ENCODE results near the gene TERT. TPM values are rescaled to one million over a fixed set of nuclear protein-coding genes. Genes with fewer than 3 reads are reported as not detected.
A peak's percentile ranks its signal among the peaks of the same experiment; 100 is the strongest.
"Not testable (repeated sequence)": the region's sequence is repeated elsewhere in the genome, so short reads cannot be mapped to it uniquely, and the experiment has no call there.

Gene TERT
- total RNA-seq, 2 donors from 2014 or later, result 0.14 TPM; not detected in 1

DNA sequence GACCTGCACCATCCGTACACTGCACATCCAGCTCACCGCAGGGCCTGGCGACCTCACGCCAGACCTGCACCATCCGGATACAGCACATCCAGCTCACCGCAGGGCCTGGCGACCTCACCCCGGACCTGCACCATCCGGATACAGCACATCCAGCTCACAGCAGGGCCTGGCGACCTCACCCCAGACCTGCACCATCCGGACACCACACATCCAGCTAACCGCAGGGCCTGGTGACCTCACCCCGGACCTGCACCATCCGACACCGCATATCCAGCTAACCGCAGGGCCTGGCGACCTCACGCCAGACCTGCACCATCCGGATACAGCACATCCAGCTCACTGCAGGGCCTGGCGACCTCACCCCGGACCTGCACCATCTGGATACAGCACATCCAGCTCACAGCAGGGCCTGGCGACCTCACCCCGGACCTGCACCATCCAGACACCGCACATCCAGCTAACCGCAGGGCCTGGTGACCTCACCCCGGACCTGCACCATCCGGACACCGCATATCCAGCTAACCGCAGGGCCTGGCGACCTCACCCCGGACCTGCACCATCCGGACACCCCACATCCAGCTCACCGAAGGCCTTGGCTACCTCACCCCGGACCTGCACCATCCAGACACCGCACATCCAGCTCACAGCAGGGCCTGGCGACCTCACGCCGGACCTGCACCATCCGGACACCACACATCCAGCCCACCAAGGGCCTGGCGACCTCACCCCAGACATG is 11.7 kb downstream of the TERT start:
- intact Hi-C loops (cut with DNase I), result not testable (repeated sequence)
- peak; percentile 11 for DNase-seq (ENCODE audit: low spot score)

DNA sequence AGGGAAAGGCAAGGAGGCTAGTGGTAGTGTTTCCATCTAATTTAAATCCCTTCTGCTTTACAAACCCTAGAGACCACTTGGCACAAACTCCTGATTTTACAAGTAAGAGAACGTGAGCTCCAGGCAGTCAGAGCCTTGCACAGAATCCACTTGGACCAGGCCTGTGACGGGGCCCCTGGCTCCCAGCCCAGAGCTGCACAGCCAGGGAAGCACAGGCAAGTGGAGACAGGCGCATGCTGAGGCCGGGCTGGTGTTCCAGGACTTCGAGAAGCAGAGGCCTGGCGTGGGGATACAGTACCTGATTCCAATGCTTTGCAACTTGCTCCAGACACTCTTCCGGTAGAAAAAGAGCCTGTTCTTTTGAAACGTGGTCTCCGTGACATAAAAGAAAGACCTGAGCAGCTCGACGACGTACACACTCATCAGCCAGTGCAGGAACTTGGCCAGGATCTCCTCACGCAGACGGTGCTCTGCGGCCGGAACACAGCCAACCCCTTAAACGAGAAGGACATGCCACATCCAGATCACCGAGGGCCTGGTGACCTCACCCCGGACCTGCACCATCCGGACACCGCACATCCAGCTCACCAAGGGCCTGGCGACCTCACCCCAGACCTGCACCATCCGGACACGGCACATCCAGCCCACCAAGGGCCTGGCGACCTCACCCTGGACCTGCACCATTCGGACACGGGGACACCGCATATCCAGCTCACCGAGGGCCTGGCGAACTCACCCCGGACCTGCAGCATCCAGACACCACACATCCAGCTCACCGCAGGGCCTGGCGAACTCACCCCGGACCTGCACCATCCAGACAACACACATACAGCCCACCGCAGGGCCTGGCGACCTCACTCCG is 12.5 kb downstream of the TERT start:
- intact Hi-C loops (cut with DNase I), result no loop called here
- DNase-seq (ENCODE audit: low spot score), result peak; percentile 66

DNA sequence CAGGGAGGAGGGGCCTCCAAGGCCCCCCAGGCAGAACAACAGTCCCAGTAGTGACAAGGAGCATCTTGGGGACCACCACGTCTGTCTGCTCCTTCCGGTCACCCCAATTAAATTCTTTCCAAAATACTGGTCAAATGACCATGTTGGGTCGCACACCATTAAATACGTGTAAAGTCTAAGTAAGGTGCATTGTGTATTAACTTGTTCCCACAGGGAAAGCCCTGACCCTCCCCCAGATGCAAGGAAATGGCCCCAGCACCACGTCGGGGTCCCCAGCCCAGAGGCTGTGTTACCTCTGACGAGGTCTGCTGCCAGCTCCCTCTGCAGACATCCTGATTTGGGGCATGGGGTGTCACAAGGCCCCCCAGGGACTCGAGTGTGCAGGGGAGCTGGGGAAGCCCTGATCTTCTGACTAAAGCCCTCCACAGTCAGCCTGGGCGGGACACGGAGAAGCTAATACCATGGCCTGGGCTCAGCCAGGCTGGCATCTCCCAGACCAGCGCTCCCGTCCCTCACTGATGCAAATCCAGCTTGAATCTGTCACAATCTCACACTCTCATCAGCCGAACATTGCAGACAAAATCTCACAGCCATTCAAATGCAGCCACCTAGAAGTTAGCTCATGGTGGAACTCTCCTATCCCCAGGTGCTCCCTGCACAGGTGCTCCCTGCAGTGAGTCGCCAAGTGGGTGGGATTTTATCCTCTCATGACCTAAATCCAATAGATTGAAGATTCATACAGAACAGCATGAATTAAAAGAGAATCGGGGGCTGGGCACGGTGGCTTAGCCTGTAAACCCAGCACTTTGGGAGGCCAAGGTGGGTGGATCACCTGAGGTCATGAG is 13.6 kb downstream of the TERT start:
- peak; percentile 69 for DNase-seq (ENCODE audit: low spot score)
- intact Hi-C loops (cut with DNase I), result no loop called here

DNA sequence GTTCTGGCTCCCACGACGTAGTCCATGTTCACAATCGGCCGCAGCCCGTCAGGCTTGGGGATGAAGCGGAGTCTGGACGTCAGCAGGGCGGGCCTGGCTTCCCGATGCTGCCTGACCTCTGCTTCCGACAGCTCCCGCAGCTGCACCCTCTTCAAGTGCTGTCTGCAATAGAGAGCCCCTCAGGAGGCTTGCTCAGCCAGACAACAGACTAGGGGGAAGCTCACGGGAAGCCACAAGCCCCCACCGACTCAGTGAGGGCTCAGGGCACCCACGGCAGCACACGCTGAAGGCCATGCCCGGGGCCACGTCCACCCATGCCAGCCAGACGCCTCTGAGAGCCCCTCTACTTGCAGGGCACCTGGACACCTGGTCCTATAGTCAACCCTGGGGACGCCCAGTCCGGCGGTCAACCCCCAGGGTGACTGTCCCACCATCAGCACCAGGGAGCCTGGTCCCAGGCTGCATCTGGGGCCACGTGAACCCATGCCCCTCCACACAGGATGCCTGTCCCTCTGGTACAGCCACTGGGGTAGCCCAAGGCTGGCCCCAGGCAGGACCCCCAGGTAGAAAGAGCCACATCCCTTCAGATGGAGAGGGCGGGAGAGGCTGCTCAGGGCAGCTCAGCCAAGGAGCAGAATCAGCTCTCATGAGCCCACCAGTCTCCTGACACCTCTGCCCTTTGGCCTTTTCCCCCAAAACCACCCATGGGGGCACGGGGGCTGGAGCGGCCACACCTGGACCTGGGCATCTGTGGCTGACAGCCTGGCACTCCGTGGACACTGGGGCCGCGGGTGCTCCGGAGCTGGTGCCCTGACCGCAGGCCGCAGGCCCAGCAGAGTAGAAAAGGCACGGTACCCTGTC is 14.5 kb downstream of the TERT start:
- peak; percentile 58 for DNase-seq (ENCODE audit: low spot score)
- intact Hi-C loops (cut with DNase I), result no loop called here

DNA sequence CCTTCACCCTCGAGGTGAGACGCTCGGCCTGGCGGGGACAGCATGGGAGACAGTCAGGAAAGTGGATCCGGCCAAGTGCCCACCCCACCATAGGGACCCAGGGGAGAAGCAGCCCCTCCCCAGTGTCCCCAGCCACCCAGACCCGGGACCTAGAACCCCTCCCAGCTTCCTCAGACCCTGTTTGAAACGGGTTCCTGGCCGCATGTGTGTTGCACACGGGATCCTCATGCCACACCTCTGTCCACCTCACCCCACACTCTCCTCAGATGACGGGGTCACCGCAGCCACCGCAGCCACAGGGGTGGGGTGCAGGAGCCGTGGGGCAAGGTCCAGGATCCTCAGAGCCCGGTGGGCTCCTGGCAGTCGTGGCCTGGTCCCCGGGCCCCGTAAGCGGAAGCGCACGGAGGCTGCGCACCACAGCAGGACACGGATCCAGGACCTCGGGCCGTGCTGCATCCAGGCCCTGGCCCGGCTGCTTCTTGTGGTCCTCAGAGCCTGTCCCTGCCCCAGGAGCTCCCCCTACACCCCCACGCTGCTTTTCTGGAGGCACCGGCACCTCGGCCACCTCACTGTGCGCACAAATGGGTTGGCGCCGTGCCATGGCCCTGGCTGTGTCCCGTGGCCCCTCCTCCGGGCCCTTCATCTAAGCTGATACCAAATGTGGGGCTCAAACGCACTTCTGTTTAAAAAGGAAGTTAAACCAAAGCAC is 15.3 kb downstream of the TERT start:
- intact Hi-C loops (cut with DNase I), result no loop called here
- peak; percentile 71 for DNase-seq (ENCODE audit: low spot score)

DNA sequence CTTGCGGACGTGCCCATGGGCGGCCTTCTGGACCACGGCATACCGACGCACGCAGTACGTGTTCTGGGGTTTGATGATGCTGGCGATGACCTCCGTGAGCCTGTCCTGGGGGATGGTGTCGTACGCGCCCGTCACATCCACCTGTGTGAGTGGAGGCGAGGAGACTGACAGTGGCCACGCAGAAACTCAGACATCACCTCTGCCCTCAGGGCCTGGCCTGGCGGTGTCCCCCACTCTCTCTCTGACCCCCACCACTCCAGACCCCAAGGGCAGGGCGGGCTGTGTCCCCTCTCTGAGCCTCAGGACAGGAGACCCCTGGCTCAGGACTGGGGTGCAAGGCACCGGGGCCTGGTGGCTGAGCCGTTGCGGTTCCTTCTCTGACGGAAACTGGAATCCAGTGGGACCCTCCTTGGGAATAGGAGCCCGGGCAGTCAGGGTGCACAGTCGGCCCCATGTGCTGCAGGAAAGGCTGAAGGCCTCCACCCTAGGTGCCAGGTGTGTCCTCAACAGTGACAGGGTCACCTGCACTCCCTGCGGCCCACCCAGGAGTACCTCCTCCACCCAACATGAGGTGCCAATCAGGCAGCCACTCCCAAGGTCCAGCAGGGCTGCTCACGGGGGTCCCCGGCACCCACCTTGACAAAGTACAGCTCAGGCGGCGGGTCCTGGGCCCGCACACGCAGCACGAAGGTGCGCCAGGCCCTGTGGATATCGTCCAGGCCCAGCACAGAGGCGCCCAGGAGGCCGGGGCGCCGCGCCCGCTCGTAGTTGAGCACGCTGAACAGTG is 16.0 kb downstream of the TERT start:
- intact Hi-C loops (cut with DNase I), result no loop called here
- DNase-seq (ENCODE audit: low spot score), result peak; percentile 81

DNA sequence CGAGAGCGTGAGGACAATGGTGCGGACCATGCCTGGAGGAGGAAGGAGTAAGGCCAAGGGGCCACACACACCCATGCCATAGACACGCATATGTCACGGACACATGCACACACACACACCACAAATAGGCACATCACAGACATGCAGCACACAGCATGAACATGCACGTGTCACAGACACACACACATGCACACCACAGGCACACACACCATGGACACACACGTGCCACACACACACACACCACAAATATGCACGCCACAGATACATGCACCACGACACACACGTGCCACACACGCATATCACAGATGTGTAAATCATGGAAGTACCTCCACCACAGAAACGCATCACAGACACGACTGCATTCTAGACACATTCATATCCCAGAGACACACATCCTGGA is 16.7 kb downstream of the TERT start:
- intact Hi-C loops (cut with DNase I), result no loop called here
- DNase-seq (ENCODE audit: low spot score), result no peak

DNA sequence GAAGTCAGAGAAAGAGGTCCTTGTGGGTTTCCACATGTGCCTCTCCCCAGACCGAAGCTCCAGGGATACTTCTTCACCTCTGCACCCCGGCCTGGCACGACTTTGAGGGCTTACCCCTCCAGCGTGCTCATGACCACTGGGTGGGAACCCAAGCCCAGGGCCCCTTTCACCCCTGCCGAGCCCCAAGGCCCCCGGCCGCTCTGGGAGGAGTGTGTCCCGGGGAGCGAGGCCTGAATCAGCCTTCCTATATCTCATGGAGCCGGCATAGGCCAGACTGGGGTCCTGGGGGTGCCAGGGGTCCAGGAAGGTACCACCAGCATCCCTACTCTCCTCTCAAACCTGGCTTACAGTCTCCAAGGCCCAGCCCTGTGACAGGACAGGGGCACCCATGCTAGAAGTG is 17.1 kb downstream of the TERT start:
- no peak for DNase-seq (ENCODE audit: low spot score)
- intact Hi-C loops (cut with DNase I), result no loop called here

DNA sequence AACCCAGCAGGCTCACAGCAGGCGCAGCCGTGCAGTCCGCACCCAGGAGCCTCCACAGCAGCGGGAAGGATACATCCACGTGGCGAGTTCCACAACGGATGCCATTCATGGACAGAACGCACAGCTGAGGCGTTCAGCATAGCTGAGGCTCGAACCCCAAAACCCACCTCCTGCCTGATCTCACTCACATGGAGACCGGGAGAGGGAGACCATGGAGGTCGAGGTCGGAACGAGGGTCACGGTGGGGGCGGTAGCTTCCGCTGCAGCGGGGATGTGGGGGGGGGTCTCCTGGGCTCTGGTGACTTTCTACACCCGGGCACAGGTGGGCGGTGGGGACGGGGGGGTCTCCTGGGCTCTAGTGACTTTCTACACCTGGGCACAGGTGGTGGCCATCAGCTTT is 17.5 kb downstream of the TERT start:
- intact Hi-C loops (cut with DNase I), result no loop called here
- DNase-seq (ENCODE audit: low spot score), result no peak

DNA sequence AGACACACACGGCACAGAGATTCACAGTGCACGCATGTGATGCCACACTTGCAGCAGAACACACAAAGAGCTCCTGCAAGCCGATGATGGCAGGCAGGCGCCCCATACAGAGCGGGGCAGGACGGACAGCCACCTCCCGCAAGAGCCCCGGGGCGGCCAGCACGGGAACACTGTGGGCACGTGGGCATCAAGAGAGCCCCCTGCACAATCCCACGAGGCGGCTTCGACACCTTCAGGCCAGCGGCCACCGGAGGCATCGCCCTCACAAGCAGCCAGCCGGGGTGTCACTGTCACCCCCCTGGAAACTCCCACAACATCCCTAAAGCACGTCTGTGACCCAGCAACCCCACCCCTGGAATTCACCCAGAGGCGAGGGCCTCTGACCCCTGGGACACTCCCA is 17.9 kb downstream of the TERT start:
- intact Hi-C loops (cut with DNase I), result no loop called here
- DNase-seq (ENCODE audit: low spot score), result no peak

DNA sequence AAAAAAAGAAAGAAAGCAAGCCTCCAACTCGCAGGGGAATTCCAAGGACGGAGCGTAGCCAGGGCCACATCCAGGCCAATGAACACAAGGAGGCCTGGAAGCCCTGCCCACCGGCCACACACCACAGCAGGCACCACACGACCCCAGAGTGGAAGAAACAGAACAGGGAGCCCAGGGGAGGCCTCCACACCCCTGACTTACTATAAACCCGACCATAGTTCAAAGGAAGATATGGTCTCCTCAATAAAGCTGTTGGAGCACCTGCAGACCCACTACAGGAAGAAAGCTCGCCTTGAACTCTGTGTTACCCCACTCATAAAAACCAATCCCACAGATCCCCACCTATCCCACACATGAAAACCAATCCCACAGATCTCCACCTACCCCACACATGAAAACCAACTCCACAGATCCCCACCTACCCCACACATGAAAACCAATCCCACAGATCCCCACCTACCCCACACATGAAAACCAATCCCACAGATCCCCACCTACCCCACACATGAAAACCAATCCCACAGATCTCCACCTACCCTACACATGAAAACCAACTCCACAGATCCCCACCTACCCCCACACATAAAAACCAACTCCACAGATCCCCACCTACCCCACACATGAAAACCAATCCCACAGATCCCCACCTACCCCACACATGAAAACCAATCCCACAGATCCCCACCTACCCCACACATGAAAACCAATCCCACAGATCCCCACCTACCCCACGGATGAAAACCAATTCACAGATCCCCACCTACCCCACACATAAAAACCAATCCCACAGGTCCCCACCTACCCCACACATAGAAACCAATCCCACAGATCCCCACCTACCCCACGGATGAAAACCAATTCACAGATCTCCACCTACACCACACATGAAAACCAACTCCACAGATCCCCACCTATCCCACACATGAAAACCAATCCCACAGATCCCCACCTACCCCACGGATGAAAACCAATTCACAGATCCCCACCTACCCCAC is 19.2 kb downstream of the TERT start:
- DNase-seq (ENCODE audit: low spot score); intact Hi-C loops (cut with DNase I): not testable (repeated sequence)

DNA sequence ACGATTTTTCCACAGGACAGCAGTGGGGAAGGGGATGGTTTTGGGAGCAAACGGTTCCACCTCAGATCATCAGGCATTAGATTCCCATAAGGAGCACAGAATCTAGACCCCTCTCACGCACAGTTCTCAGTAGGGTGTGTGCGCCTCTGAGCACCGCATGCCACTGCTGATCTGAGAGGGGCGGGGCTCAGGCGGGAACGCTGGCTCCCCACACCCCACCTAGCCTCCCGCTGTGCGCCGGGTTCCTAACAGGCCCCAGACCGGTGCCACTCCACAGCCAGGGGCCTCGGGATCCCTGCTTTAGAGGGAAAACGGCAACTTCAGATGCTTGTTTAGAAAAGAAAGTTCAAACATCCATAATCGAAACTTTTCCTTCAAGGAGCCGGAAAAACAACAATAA is 20.4 kb downstream of the TERT start:
- DNase-seq (ENCODE audit: low spot score), result no peak
- intact Hi-C loops (cut with DNase I), result no loop called here

DNA sequence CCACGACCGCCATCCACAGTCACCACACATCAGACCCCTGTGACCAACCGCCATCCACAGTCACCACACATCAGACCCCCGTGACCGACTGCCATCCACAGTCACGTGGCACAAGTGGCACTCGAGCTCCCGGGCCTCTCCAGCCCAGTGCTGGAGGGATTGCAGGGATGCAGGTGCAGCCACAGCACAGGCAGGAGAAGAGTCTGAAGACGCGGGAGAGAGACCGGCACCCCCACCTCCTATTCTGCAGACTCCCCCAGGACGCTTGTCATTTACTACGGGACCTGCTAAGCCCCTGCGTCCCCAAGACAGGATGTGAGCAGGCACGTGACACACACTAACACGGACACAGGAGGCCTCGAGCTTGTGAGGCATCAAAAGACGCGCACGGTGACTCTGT is 21.1 kb downstream of the TERT start:
- no peak for DNase-seq (ENCODE audit: low spot score)

DNA sequence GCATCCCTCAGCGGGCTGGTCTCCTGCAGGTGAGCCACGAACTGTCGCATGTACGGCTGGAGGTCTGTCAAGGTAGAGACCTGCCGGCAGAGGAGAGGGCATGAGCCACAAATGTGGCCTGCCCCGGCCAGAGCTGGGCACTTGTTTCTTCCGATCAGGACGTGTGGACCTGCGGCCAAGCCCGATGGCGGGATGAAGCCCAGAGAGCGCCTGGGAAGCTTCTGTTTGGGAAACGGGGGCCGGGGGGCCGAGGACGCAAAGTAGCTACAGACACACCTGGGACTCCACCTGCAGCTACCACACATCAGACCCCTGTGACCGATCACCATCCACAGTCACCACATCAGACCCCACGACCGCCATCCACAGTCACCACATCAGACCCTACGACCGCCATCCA is 22.7 kb downstream of the TERT start:
- DNase-seq (ENCODE audit: low spot score), result no peak
- intact Hi-C loops (cut with DNase I), result no loop called here

More for the DNA sequence above, 21.1 kb downstream of the TERT start:
- intact Hi-C loops (cut with DNase I), result no loop called here

DNA sequence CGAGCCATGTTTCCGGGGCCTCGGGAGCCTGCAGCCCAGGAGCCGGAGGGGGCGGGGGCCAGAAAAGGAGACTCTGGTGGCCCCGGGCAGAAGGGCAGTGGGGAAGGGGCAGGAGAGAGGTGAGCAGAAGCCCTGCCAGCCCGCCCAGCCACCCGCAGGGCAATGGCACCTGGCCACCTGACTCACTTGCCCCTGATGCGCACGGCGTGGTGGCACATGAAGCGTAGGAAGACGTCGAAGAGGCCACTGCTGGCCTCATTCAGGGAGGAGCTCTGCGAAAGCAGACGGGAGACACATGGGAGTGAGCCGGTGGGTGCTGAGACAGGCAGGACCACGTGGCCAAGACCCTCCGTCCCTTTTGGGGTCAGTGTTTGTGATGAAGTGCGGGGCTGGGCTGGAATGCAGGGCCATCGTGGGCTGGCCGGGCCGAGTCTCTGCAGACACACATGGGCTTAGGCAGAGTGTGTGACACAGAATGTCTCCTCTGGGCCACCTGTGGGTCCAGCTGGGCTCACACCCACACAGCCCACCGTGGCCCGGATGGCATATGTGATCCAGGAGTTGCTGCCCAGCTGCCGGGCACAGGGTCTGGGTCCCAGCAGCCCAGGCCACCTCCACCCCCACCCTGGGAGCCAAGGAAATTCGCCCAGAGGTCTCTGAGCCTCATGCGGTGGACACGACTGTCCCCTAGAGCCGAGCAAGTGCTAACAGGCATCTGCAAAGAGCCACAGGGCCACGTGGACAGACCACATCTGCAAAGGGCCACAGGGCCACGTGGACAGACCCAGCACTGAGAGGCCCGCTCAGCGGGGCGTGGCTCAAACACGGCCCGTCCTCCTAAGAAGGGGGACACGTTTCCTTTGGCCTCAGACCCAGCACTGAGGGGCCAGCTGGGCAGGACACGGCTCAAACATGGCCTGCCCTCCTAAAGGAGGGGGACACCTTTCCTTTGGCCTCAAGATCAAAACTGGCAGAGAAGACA is 23.6 kb downstream of the TERT start:
- intact Hi-C loops (cut with DNase I), result no loop called here
- no peak for DNase-seq (ENCODE audit: low spot score)

Measured in posterior vena cava (tissue), 2 donors.